HFFc6 (cell line): ENCODE results near the gene CYP11A1. TPM values are rescaled to one million over a fixed set of nuclear protein-coding genes. Genes with fewer than 3 reads are reported as not detected.

ENCODE experiments used
- DNase-seq: peaks from one replicate; pipeline ENCODE4 v3.0.0-alpha.2; 2018
- H3K27ac Mint-ChIP-seq: 2 replicates; pipeline ENCODE4 v1.8.0; 2020; ENCODE audit warnings: mild to moderate bottlenecking, mixed read lengths
- H3K27me3 Mint-ChIP-seq: 2 replicates; pipeline ENCODE4 v1.8.0; 2021; ENCODE audit warnings: mild to moderate bottlenecking, moderate library complexity, mixed read lengths; ENCODE audit not compliant: insufficient read depth
- H3K36me3 Mint-ChIP-seq: 2 replicates; pipeline ENCODE4 v1.8.0; 2021; ENCODE audit warnings: low read depth, mixed read lengths
- H3K4me1 Mint-ChIP-seq: 2 replicates; pipeline ENCODE4 v1.8.0; 2020; ENCODE audit warnings: low read depth, mixed read lengths
- H3K4me3 Mint-ChIP-seq: 2 replicates; pipeline ENCODE4 v1.8.0; 2020; ENCODE audit warnings: mild to moderate bottlenecking, moderate library complexity, mixed read lengths
- H3K9me3 Mint-ChIP-seq: 2 replicates; pipeline ENCODE4 v1.8.0; 2020; ENCODE audit warnings: mild to moderate bottlenecking, mixed read lengths
- total RNA-seq, 6 experiments: library from RNA; stranded (reverse); fragmentation: NEBNext Ultra II Directional; extraction: Animal tissue kit (Norgen Biotek cat#: 25700); gene quantifications; 2 replicates in 1 of 6; 3 replicates in 5 of 6; pipeline ENCODE4 v1.2.3, GENCODE V29; 2021
- TF ChIP-seq, protein P1 (sequence below): fragments of 200-600 bp; sonication (generic); IDR thresholded peaks from 2 replicates; pipeline ENCODE4 v1.5.0; 2021; ENCODE audit warnings: antibody characterized with exemption, mild to moderate bottlenecking

Gene CYP11A1
- total RNA-seq, 6 experiments from 2014 or later, result 0.12 to 0.17 (median 0.14) TPM; not detected in 2

- TF ChIP-seq, protein P1, sequence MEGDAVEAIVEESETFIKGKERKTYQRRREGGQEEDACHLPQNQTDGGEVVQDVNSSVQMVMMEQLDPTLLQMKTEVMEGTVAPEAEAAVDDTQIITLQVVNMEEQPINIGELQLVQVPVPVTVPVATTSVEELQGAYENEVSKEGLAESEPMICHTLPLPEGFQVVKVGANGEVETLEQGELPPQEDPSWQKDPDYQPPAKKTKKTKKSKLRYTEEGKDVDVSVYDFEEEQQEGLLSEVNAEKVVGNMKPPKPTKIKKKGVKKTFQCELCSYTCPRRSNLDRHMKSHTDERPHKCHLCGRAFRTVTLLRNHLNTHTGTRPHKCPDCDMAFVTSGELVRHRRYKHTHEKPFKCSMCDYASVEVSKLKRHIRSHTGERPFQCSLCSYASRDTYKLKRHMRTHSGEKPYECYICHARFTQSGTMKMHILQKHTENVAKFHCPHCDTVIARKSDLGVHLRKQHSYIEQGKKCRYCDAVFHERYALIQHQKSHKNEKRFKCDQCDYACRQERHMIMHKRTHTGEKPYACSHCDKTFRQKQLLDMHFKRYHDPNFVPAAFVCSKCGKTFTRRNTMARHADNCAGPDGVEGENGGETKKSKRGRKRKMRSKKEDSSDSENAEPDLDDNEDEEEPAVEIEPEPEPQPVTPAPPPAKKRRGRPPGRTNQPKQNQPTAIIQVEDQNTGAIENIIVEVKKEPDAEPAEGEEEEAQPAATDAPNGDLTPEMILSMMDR, result 0 out of 2 replicates have a peak, but pooled peaks have one; percentile 10
- H3K4me1 Mint-ChIP-seq, result peaks cover 100% of the 10 kb centered on the region
- H3K27ac Mint-ChIP-seq, result peak overlapping the region; percentile 92
- no peaks in the 10 kb centered on the region for H3K36me3 Mint-ChIP-seq
- H3K27me3 Mint-ChIP-seq, result peaks cover 5% of the 10 kb centered on the region
- peak overlapping the region; percentile 57 for H3K4me3 Mint-ChIP-seq
- H3K9me3 Mint-ChIP-seq, result no peaks in the 10 kb centered on the region
- peak; percentile 81 for DNase-seq
Observed at GRCh38 chr15:74396445-74397238, 29.2 kb upstream of the CYP11A1 start.

DNA sequence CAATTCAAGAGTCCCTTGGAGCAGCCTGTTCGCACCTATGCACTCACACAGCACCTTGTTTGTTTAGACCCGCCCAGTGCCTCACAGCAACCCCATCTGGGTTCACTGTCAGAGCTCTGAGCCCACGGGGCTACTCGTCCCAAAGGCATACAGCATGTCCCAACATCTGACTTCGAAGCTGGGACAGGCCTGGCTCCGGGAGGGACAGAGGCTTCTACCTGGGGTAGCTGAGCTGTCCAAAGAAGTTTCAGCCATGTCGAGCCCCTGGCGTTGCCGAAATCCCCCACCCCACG is 28.6 kb upstream of the CYP11A1 start:
- Mint-ChIP-seq H3K27me3 (peaks cover 5% of the 10 kb centered on the region), H3K4me1 (peaks cover 98% of the 10 kb centered on the region), H3K27ac (peak overlapping the region; percentile 92), H3K9me3 (no peaks in the 10 kb centered on the region), H3K4me3 (peak overlapping the region; percentile 14; the same call in 1 of the 2 replicates), H3K36me3 (no peaks in the 10 kb centered on the region)
- no peak for DNase-seq
- TF ChIP-seq, protein P1, result no peak

GRCh38 chr15:74395319-74396145 is 28.1 kb upstream of the CYP11A1 start:
- Mint-ChIP-seq H3K27me3 (peaks cover 5% of the 10 kb centered on the region), H3K4me3 (peak overlapping the region; percentile 41), H3K27ac (peak overlapping the region; percentile 92), H3K4me1 (peaks cover 97% of the 10 kb centered on the region), H3K9me3 (no peaks in the 10 kb centered on the region), H3K36me3 (no peaks in the 10 kb centered on the region)
- TF ChIP-seq, protein P1, result no peak
- DNase-seq, result no peak

DNA sequence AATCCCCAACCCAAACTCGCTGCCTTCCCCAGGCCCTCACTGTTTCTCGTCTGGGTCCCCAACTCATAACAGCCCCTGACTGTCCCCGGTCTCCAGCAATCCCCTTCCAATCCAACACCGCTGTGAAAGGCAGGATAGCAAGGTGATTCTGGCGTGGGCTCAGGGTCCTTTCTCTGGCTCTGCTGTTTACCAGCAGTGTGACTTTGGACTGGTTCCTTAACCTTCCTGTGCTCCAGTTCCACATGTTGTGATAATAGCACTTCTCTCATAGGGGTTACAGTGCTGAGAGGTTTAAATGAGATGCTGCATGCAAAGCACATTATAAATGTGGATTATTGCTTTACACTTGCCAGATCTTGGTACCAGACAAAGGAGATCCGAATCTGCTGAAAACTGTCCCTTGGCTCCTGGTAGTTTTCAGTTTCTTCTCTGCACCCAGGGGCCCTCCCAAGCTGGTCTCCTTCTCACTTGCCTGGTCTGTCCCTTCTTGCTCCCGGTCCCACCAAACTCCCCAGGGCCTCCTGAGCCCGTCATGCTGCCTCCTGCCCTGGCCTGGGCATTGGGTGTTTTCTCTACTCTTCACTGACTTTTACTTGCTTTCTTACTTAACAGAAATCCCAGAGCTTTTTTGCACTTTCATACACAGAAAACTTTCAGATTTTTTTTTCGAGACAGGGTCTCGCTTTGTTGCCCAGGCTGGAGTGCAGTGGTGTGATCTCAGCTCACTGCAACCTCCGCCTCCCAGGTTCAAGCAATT is 26.8 kb upstream of the CYP11A1 start:
- peaks cover 5% of the 10 kb centered on the region for H3K27me3 Mint-ChIP-seq
- H3K4me3 Mint-ChIP-seq, result peak overlapping the region; percentile 56; the same call in 1 of the 2 replicates
- H3K27ac Mint-ChIP-seq, result peak overlapping the region; percentile 92
- peaks cover 87% of the 10 kb centered on the region for H3K4me1 Mint-ChIP-seq
- H3K36me3 Mint-ChIP-seq, result no peaks in the 10 kb centered on the region
- no peaks in the 10 kb centered on the region for H3K9me3 Mint-ChIP-seq
- no peak for DNase-seq
- TF ChIP-seq, protein P1, result no peak

DNA sequence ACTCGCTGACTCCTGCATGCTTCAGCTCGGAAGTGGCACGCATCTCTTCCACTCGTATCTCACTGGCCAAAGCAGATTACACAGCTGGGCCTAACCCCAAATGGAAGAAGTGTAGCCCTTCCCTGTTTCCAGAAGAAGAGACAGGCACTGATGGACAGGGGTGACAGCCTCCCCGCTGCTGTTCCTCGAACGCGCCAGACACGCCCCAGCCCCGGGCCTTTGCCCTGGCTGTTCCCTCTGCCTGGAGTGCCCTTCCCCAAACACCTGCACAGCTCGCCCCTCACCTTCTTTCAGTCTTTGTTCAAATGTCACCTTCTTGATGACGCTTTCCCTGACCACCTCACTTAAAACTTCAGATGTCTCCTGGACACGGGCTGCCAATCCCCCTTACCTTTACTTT is 26.0 kb upstream of the CYP11A1 start:
- peak overlapping the region; percentile 92 for H3K27ac Mint-ChIP-seq
- H3K9me3 Mint-ChIP-seq, result no peaks in the 10 kb centered on the region
- H3K4me3 Mint-ChIP-seq, result no peak overlapping the region
- no peaks in the 10 kb centered on the region for H3K36me3 Mint-ChIP-seq
- TF ChIP-seq, protein P1, result no peak
- peaks cover 85% of the 10 kb centered on the region for H3K4me1 Mint-ChIP-seq
- peaks cover 5% of the 10 kb centered on the region for H3K27me3 Mint-ChIP-seq
- no peak for DNase-seq
